Measurements from ENCODE around the gene ADH1A. TPM values are rescaled to one million over a fixed set of nuclear protein-coding genes. Genes with fewer than 3 reads are reported as not detected.

The ADH1A gene
- total RNA-seq, 1 experiment from 2014 or later, result not detected

DNA sequence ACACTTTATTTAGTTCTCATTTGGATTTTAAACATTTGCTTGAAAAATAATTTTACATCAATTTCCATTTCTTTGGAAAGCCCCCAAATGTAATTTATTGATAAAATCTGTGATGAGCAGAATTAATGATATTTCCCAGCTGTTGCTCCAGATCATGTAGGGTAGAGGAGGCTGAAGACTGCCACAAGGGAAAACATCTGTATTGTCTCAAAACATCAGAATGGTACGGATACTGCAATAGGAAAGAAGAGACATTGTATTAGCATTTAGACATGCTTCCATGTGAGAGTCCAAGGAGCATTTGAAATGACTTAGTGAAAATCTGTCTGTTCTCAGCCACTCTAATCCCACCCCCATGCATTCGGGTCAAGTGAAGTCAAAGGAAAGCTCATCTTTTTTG, 14.4 kb downstream of the ADH1A start:
- H4K20me1 ChIP-seq (ENCODE audit: control insufficient read depth, insufficient read depth, insufficient read length), result no peaks in the 10 kb centered on the region
- H2BK20ac ChIP-seq (ENCODE audit: low read depth, low read length, poor library complexity, severe bottlenecking), result no peak overlapping the region
- no peak overlapping the region for H3K23ac ChIP-seq (ENCODE audit: insufficient read length, low read depth, low read length)
- no peak overlapping the region for H2AK5ac ChIP-seq (ENCODE audit: insufficient read length, low read length)
- WGBS (ENCODE audit: extremely low coverage, insufficient read length, low lambda C conversion rate), result no CpG with 5 or more reads among the region's 2 CpGs
- Mint-ChIP-seq H3K4me3 (no peak overlapping the region), H3K27me3 (ENCODE audit: low read depth) (no peaks in the 10 kb centered on the region), H3K9me3 (no peaks in the 10 kb centered on the region; a peak in 1 of 5 replicates), H3K27ac (no peak overlapping the region), H3K4me1 (peaks cover 7 to 11% of the 10 kb centered on the region in 2 experiments), H3K36me3 (ENCODE audit: insufficient read depth in 1 of 3, low read depth in 3 of 3) (peaks cover 0 to 4% (median 1%) of the 10 kb centered on the region in 3 experiments; a peak in 1 of 7 replicates)
- DNase-seq, result no peak
- no peak overlapping the region for H2BK120ac ChIP-seq (ENCODE audit: low read depth, low read length, poor library complexity, severe bottlenecking)
- no peak overlapping the region for H3K9ac ChIP-seq (ENCODE audit: extremely low read depth, insufficient read length, low read length)
- no peak overlapping the region for H2BK5ac ChIP-seq (ENCODE audit: insufficient read length, low read length)
- H4K91ac ChIP-seq (ENCODE audit: insufficient read length, low read depth, low read length), result no peak overlapping the region
- H3K27ac ChIP-seq (ENCODE audit: insufficient read length, low read depth, low read length), result no peak overlapping the region
- H3K23me2 ChIP-seq (ENCODE audit: insufficient read length, low read depth, low read length, poor library complexity, severe bottlenecking), result no peaks in the 10 kb centered on the region
- no peak overlapping the region for H3K4ac ChIP-seq (ENCODE audit: low read depth, low read length)
- no peaks in the 10 kb centered on the region for H3K27me3 ChIP-seq (ENCODE audit: insufficient read depth, low read length)
- no peaks in the 10 kb centered on the region for H3K4me1 ChIP-seq (ENCODE audit: insufficient read depth, low read length)
- H3K79me1 ChIP-seq (ENCODE audit: insufficient read depth, low read depth, low read length, poor library complexity, severe bottlenecking), result no peaks in the 10 kb centered on the region
- H2BK12ac ChIP-seq (ENCODE audit: insufficient read length, low read depth, low read length), result no peak overlapping the region
- H4K5ac ChIP-seq (ENCODE audit: insufficient read length, low read depth, low read length), result no peak overlapping the region
- no peak overlapping the region for H2AFZ ChIP-seq (ENCODE audit: low read length)
- TF ChIP-seq, protein P1, sequence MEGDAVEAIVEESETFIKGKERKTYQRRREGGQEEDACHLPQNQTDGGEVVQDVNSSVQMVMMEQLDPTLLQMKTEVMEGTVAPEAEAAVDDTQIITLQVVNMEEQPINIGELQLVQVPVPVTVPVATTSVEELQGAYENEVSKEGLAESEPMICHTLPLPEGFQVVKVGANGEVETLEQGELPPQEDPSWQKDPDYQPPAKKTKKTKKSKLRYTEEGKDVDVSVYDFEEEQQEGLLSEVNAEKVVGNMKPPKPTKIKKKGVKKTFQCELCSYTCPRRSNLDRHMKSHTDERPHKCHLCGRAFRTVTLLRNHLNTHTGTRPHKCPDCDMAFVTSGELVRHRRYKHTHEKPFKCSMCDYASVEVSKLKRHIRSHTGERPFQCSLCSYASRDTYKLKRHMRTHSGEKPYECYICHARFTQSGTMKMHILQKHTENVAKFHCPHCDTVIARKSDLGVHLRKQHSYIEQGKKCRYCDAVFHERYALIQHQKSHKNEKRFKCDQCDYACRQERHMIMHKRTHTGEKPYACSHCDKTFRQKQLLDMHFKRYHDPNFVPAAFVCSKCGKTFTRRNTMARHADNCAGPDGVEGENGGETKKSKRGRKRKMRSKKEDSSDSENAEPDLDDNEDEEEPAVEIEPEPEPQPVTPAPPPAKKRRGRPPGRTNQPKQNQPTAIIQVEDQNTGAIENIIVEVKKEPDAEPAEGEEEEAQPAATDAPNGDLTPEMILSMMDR (conservative IDR thresholded peaks at IDR 0.05), result no peak
- no peaks in the 10 kb centered on the region for H3K9me3 ChIP-seq (ENCODE audit: control insufficient read depth, low read depth, low read length)
- no peak overlapping the region for H3K56ac ChIP-seq (ENCODE audit: insufficient read length, low read depth, low read length)
- no peak overlapping the region for H3K4me2 ChIP-seq (ENCODE audit: insufficient read depth, insufficient read length, low read length)
- H3K79me2 ChIP-seq (ENCODE audit: insufficient read depth, low read length), result no peaks in the 10 kb centered on the region
- no peak overlapping the region for H3K18ac ChIP-seq (ENCODE audit: insufficient read length, low read depth, low read length)
- no peak overlapping the region for H4K8ac ChIP-seq (replicated peaks; ENCODE audit: insufficient read length, low read depth, low read length)
- no peak overlapping the region for H3K14ac ChIP-seq (ENCODE audit: insufficient read depth, low read length)
- no peak overlapping the region for H2BK15ac ChIP-seq (ENCODE audit: low read depth, low read length)
- no peak overlapping the region for H3T11ph ChIP-seq (ENCODE audit: low read length)
